Ureter (tissue), 1 donor: ENCODE measurements around the gene DIPK1A. TPM values are rescaled to one million over a fixed set of nuclear protein-coding genes. Genes with fewer than 3 reads are reported as not detected.
"Not testable (repeated sequence)": the region's sequence is repeated elsewhere in the genome, so short reads cannot be mapped to it uniquely, and the experiment has no call there.

ENCODE experiments used
- DNase-seq: peaks from one replicate; pipeline ENCODE4 v3.0.0-alpha.2; 2020; ENCODE audit warnings: low spot score
- total RNA-seq: library from RNA; stranded (reverse); gene quantifications from one replicate; pipeline ENCODE4 v1.2.4, GENCODE V29; 2023
- donor health status: DM: yes; HTN: yes; CAD: no.

Gene DIPK1A
- total RNA-seq, 1 donor from 2014 or later: 8.9 TPM

DNA sequence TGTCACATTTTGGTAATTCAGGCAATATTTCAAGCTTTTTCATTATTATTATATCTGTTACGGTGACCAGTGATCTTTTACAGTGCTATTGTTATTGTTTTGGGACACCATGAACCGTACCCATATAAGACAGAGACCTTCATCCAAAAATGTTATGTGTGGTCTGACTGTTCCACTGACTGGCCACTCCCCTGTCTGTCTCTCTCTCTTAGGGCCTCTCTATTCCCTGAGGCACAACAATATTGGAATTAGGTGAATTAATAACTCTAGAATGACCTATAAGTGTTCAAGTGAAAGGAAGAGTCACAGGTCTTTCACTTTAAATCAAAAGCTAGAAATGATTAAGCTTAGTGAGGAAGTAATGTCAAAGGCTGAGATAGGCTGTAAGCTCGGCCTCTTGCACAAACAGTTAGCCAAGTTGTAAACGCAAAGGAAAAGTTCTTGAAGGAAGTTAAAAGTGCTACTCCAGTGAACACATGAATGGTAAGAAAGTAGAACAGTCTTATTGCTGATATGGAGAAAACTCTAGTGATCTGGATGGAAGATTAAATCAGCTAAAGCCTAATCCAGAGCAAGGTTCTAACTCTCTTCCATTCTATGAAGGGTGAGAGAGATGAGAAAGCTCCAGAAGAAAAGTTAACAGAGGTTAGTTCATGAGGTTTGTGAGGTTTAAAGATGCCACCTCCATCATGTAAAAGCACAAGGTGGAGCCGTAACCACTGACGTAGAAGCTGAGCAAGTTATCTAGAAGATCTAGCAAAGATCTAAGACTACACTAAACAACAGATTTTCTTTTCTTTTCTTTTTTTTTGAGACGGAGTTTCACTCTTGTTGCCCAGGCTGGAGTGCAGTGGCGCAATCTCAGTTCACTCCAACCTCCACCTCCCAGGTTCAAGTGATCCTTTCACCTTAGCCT, 19.7 kb upstream of the DIPK1A start:
- no peak for DNase-seq

DNA sequence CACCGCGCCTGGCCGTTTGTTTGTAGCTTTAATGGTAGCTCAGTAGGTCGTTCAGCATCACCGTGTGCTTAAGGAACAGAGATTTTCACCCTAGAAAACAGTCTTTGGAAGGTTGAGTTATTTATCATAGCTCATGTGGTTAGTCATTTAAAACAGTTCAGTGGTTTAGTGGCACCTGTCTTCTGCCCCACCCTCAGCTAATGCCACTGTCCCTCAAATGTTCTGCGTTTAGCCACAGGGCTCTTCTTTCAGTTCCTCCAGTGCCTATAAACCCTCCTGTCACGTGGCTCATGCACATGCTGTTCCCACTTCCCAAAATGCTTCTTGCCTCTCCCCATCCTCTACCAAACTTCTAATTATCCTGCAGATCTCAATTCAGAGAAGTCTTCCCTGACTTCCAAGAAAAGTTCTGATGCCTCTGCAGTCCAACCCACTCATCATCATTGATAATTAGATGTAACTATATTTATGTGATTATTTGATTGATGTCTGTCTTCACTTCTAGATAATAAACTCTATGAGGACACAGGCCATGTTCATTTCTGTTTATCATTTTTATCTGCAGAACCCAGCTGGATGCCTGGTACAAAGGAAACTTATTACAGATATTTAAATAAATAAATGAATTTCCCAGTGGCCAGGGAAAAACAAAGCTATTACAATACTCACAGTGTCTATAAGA, 14.4 kb upstream of the DIPK1A start:
- DNase-seq: no peak

DNA sequence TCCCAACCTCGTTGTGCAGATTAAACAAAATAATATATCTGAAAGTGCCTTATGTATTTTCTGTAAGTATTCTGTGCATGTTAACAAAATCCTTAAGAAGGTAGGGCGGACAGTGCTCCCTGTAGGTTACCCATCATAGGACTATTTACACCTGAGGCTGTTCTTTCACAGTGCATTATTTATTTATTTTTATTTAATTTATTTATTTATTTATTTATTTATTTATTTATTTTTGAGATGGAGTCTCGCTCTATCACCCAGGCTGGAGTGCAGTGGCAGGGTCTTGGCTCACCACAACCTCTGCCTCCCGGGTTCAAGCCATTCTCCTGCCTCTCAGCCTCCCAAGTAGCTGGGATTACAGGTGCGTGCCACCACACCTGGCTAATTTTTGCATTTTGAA, 12.8 kb upstream of the DIPK1A start:
- not testable (repeated sequence) for DNase-seq

DNA sequence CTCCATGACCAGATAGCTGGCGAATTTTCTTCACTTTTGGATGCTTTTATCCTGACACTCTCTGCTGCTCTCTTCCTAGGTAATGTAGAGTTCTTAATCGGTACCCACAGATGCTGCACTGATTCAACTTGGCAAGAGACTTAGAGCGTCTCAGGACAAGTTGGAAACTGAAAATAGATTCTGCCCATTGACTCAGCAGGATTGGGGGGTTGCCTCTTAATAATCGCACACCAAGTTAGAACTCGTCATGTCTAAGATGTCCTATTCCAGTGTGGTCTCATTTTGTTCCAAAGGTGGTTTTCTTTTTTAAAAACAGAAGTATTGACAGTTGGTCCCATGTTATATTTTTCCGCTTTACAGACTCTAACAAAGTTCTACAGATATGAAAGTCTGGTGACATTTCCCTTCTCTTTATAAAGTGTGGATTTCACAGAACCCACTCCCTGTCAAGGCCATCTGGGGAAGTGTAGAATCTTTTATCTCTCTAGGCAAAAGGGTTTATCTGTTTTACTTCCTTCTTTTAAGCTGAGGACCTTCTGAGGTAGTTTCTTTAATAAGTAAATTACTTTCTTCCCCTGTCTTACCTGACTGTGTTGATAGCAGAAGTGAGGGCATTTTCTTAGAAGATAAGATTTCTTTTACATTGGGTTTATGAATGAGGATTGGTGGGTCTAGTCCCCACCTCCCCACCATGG, 12.1 kb upstream of the DIPK1A start:
- DNase-seq: no peak

GRCh38 chr1:92972409-92973129, 11.3 kb upstream of the DIPK1A start:
- no peak for DNase-seq

DNA sequence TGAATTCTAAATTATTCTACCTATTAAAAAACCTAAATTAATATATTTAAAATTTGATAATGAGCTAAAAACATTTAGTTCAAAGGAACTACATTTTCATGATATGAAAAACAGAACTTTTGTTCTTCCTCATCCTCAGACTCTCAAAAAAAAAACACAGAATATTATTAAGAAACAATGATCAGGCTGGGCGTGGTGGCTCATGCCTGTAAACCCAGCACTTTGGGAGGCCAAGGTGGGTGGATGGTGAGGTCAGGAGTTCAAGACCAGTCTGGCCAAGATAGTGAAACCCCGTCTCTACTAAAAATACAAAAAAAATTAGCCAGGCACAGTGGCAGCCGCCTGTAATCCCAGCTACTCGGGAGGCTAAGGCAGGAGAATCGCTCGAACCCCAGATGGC, 10.7 kb upstream of the DIPK1A start:
- DNase-seq: not testable (repeated sequence)

GRCh38 chr1:92970990-92971689, 9.9 kb upstream of the DIPK1A start:
- DNase-seq: no peak

DNA sequence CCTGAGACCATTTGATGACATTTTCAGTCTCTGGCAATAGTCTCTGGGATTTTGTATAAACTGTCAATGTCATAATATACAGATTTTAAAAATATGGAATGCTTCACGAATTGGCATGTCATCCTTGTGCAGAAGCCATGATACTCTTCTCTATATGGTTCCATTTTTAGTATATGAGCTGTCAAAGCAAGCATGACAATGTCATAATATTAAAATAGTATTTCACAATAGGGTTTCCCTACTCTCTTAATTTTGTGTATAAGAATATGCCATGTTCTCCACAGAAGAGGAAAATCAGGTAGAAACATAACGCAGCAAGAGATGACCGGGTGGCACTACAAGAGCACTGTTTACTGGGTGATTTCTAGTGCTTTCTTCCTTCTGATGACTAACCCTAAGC, 8.3 kb upstream of the DIPK1A start:
- no peak for DNase-seq

DNA sequence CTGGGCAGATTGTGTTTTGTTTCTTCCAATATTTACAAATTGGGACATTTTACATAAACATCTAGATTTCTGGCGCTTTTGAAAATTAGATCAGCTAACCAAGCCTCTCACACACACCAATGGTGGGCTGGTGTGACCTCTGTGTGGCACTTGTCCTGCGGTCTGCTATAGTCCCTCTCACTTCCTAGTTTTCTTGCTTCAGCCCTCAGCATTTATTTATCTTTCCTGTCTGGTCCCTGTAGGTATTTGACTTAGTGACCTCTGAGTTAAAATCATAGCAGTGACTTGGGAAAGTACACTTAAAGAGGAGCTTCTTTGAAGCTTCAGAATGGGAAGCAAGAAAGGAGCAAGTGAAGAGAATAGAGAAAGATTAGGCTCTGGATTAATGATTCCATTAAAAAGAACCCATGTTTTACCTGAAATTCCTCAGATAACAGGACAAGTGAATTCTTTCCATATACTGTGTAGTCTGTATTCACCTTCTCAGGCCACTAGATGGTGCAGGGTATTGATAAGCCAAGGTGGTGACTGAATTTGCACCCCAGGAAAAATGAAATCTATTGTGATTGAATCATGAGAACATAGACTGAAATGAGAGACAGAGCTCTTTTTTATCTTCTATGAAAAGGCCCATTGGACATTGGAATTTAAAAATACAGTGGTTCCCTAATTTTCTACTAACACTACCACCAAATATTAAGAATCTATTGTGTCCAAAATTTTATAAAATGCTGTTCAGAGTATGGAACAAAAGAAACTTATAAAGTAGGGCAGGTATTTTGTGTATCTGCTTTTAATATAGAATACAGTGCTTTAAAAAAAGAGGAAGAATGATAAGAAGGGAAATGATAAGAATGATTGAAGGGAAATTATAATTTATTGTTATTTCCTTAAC, 7.1 kb upstream of the DIPK1A start:
- DNase-seq: no peak

DNA sequence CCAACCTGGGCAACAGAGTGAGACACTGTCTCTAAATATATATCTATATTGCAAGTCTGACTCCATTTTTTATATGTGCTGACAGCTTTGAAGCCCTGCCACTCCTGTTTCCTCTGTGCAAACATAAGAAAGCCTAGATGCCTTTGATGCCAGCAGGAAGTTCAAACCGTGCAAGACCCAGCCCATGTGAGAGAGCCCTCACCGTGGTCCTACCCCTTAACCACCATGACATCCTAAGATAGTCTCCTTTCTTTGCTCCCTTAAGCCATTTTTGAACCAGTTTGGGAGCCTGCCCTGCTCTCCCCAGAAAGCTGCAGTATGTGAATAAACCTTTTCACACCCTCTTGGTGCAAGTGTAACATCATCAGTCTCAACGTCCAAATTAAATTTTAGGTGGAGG, 3.7 kb upstream of the DIPK1A start:
- DNase-seq: no peak

DNA sequence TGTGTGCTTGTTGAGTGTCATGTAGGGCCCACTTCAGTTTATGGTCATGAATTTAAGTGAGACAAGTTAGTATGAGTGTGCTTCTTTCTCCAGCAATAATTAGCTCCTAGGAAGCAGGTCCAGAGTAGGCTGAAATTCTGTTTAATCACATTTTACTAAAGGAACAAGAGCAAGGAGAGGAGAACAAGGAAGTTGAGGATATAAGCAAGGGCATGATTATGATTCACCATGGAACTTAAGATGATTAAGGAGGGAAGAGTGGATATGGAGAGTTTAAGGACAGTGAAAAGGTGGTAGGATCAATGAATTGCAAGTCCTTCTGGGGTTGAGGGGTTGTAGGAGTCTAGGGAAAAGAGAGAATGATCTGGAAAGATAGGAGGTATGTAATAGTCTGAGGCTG, 3.1 kb upstream of the DIPK1A start:
- no peak for DNase-seq

DNA sequence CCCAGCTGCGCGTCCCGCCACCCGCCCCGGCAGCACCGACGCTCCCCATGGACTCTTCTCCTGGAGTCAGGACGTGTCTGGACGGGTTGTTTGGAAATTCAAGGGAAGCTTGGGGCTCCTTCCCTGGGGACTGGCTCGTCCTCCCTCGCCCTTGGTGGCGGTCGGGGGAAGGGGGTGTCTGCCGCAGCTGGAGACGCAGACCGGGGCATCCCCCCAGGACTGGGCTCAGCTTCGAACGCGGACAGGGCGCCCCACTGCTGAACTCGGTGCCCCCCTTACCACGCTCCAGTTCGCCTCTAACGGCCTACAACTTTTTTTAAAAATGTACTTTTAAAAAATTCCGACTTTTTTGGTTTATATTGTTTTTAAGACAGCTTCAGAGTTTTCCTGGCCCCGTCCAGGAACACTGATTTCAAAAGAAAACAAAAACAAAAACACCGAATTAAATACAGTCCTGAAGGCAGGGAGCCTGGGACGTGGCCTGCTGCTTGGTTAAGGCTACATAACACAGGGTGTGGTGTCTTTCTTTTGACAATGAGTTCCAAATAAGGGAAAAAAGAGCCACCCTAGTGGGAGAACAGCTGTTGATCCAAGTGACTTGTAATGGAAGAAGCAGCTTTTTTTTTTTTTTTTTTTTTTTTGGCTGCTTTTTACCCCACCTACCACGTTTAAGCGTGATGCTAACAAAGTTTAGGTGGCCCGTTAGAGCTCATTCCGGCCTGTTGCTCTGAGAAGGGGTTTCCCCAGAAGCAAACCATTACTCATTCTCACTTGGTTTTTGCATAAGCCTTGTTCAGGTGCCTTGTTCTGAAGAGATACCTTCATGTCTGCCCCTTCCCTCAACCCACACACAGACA, 862 bp upstream of the DIPK1A start:
- peak; percentile 54 for DNase-seq

- peak; percentile 77 for DNase-seq
Measured at GRCh38 chr1:92960395-92961130, 699 bp downstream of the DIPK1A start.

GRCh38 chr1:92958203-92958970, 2.9 kb downstream of the DIPK1A start:
- no peak for DNase-seq

DNA sequence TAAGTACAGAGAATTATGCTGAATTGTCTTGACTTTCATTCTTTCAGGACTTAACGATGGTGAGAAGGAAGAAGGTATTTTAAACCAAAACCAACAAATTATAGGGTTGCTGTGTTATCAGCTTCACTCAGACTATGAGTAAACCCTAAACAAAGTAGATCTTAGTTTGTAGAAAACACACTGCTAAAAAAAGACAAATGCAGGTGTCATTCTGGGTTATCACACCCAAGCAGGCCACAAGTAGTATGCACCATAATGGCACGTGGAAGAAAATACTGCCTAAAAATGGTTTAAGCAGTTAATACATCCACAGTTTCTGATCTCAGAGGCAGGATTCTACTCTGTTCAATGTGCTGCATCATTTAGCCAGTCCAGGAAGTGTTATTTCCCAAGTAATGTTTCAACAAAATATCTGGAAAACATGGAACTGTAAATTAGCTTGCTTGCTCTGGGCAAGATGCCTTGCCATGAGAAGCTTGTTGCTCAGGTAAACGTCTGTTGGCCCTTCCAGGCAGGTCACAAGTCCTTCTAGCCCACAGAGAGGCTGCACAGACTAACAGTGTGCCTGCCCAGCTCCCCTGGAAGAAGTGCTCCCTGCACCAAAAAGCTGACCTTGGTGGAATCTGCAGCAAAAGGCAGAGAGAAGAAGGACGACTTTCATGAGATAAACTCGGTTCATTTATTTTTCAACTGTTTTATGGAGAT, 4.1 kb downstream of the DIPK1A start:
- DNase-seq: no peak

GRCh38 chr1:92956254-92957029, 4.8 kb downstream of the DIPK1A start:
- no peak for DNase-seq
